K562 (cell line): ENCODE results near the gene RNF114. TPM values are rescaled to one million over a fixed set of nuclear protein-coding genes. Genes with fewer than 3 reads are reported as not detected.

Source experiments
- ATAC-seq: fragments of 200-7000 bp; cut with Tn5 transposase; 3 replicates; pipeline ENCODE4 v1.9.1; 2020; ENCODE audit warnings: moderate library complexity
- BruUV-seq: library from RNA; stranded (reverse); fragments of 400-500 nt; replicated peaks from 2 replicates; lab custom pipeline; 2021; lab: Mats Ljungman, UMichigan
- CTCF ChIA-PET: fragments of 300-600 bp; formaldehyde crosslinking; extraction: SDS; loops from one replicate; lab custom pipeline; 2021; ENCODE audit warnings: low intra/inter-chr PET ratio; lab: Yijun Ruan, JAX
- POLR2A ChIA-PET: fragments of 300-600, 350-650 bp; sonication (Branson Sonifier 250); formaldehyde crosslinking; extraction: SDS; loops from one replicate; lab custom pipeline; 2021; ENCODE audit warnings: antibody characterized with exemption, inconsistent platforms; lab: Yijun Ruan, JAX
- DNase-seq, 4 experiments: peaks; one replicate each; pipeline versions ENCODE4 v3.0.0 to v3.0.0-alpha.2; 2011 to 2018; ENCODE audit warnings: low spot score in 3 of 4, mixed read lengths in 3 of 4; ENCODE audit errors: extremely low read depth in 1 of 4
- FAIRE-seq: peaks from 2 replicates; lab custom pipeline; 2011; peaks lifted over from hg19 to GRCh38; lab: Jason Lieb, UNC
- H2AFZ ChIP-seq: 2 replicates; pipeline ENCODE4 v1.6.0; 2011; ENCODE audit warnings: low read depth, low read length, control low read depth, inconsistent platforms
- H3K27ac ChIP-seq: fragments of 200-600 bp; 3 replicates; pipeline ENCODE4 v1.8.0; 2011; ENCODE audit warnings: low read depth, mild to moderate bottlenecking, control low read depth, inconsistent platforms, low read length, moderate library complexity, mixed read lengths; ENCODE audit errors: extremely low read depth
- H3K27me3 ChIP-seq, 2 experiments: fragments of 300-600 bp in 1 of 2; 2 replicates in 1 of 2; 3 replicates in 1 of 2; pipeline versions ENCODE4 v1.6.0 to v1.8.0; 2011; ENCODE audit warnings: inconsistent platforms in 2 of 2, low read length in 2 of 2, mild to moderate bottlenecking in 1 of 2, mixed read lengths in 1 of 2, moderate library complexity in 1 of 2; ENCODE audit not compliant: control insufficient read depth in 2 of 2, insufficient read depth in 2 of 2
- H3K36me3 ChIP-seq: fragments of 300-600 bp; 3 replicates; pipeline ENCODE4 v1.8.0; 2011; ENCODE audit warnings: mild to moderate bottlenecking, low read length, inconsistent platforms; ENCODE audit not compliant: control insufficient read depth, insufficient read depth
- H3K4me1 ChIP-seq, 2 experiments: fragments of 200-600 bp in 1 of 2; replicated peaks in 1 of 2; 2 replicates in 1 of 2; 3 replicates in 1 of 2; pipeline versions ENCODE4 v1.5.1 to v1.8.0; 2011; ENCODE audit warnings: inconsistent platforms in 2 of 2, low read length in 2 of 2, mild to moderate bottlenecking in 1 of 2, mixed read lengths in 1 of 2, moderate library complexity in 1 of 2; ENCODE audit not compliant: control insufficient read depth in 2 of 2, insufficient read depth in 2 of 2
- H3K4me2 ChIP-seq: 2 replicates; pipeline ENCODE4 v1.6.1; 2011; ENCODE audit warnings: low read length, control low read depth, inconsistent platforms, mixed read lengths; ENCODE audit not compliant: insufficient read depth
- H3K4me3 ChIP-seq: fragments of 200-600 bp; sonication (generic), shearing (Covaris generic); 2 replicates; pipeline ENCODE4 v1.5.1; 2016; ENCODE audit warnings: control low read depth, inconsistent platforms
- H3K79me2 ChIP-seq: fragments of 200-600 bp; 3 replicates; pipeline ENCODE4 v1.8.0; 2011; ENCODE audit warnings: low read length, inconsistent platforms; ENCODE audit not compliant: control insufficient read depth, insufficient read depth
- H3K9ac ChIP-seq, 2 experiments: 2 replicates each; pipeline versions ENCODE4 v1.6.0 to v1.6.1; 2011; ENCODE audit warnings: low read depth in 2 of 2, low read length in 2 of 2, control low read depth in 1 of 2, inconsistent platforms in 1 of 2, mild to moderate bottlenecking in 1 of 2, mixed read lengths in 1 of 2; ENCODE audit not compliant: insufficient read depth in 1 of 2
- H3K9me1 ChIP-seq: one replicate; pipeline ENCODE4 v1.6.0; 2011; ENCODE audit warnings: inconsistent platforms, mild to moderate bottlenecking, low read length, moderate library complexity; ENCODE audit not compliant: control insufficient read depth, insufficient read depth
- H3K9me3 ChIP-seq: replicated peaks from 2 replicates; pipeline ENCODE4 v1.5.1; 2011; ENCODE audit warnings: low read depth, low read length, inconsistent platforms; ENCODE audit not compliant: control insufficient read depth, insufficient read depth
- H4K20me1 ChIP-seq: replicated peaks from 2 replicates; pipeline ENCODE4 v1.6.1; 2011; ENCODE audit warnings: low read length, inconsistent platforms, mixed read lengths; ENCODE audit not compliant: control insufficient read depth, insufficient read depth
- FOXJ3 ChIP-seq: sonication (generic); formaldehyde crosslinking; IDR thresholded peaks from 2 replicates; pipeline ENCODE4 v1.4.0; 2020; ENCODE audit warnings: mild to moderate bottlenecking, missing genetic modification reagents
- HBP1 ChIP-seq: fragments of 450-650 bp; formaldehyde crosslinking; IDR thresholded peaks from 2 replicates; pipeline ENCODE4 v1.4.0; 2022; ENCODE audit warnings: missing genetic modification characterization
- HMGN3 ChIP-seq: IDR thresholded peaks from 2 replicates; pipeline ENCODE4 v1.6.1; 2011; ENCODE audit warnings: borderline replicate concordance, low read depth, mild to moderate bottlenecking, mixed read lengths, low read length; ENCODE audit not compliant: insufficient read length; ENCODE audit errors: extremely low read depth
- IFI16 ChIP-seq: fragments of 250-450 bp; sonication (Bioruptor Pico); IDR thresholded peaks from 2 replicates; pipeline ENCODE4 v2.1.2; 2022; ENCODE audit warnings: mild to moderate bottlenecking, inconsistent platforms
- NONO ChIP-seq, 2 experiments: fragments of 200-400 bp in 1 of 2; fragments of 450-650 bp in 1 of 2; formaldehyde crosslinking in 1 of 2; IDR thresholded peaks; 2 replicates each; pipeline ENCODE4 v1.6.1; 2017; ENCODE audit warnings: low read depth in 2 of 2, mild to moderate bottlenecking in 2 of 2, moderate library complexity in 2 of 2, low read length in 1 of 2
- OTX1 ChIP-seq: fragments of 450-650 bp; formaldehyde crosslinking; IDR thresholded peaks from 2 replicates; pipeline ENCODE4 v1.4.0; 2022; ENCODE audit warnings: mild to moderate bottlenecking
- PTBP1 ChIP-seq: fragments of 200-400 bp; formaldehyde crosslinking; IDR thresholded peaks from 2 replicates; pipeline ENCODE4 v1.6.1; 2017; ENCODE audit warnings: low read depth, low read length
- SNIP1 ChIP-seq: fragments of 450-650 bp; IDR thresholded peaks from 2 replicates; pipeline ENCODE4 v1.7.1; 2017; ENCODE audit warnings: low read depth, mild to moderate bottlenecking
- TCF7L2 ChIP-seq: fragments of 150-350 bp; IDR thresholded peaks from 2 replicates; pipeline ENCODE4 v1.6.1; 2016; ENCODE audit warnings: low read depth, mild to moderate bottlenecking, low read length, moderate library complexity
- ZNF551 ChIP-seq: fragments of 250-450 bp; sonication (Bioruptor Pico); IDR thresholded peaks from 2 replicates; pipeline ENCODE4 v1.5.0; 2021; ENCODE audit warnings: mild to moderate bottlenecking, moderate library complexity
- ZNF77 ChIP-seq: fragments of 250-450 bp; sonication (Bioruptor Pico); IDR thresholded peaks from 2 replicates; pipeline ENCODE4 v1.5.0; 2020
- whole genome bisulfite sequencing: fragments of 100-300 bp; shearing (Covaris generic); methylation state at CpG from one replicate; pipeline ENCODE4 v1.1.6; 2016; ENCODE audit warnings: low coverage, mixed read lengths; ENCODE audit not compliant: insufficient coverage; ENCODE audit errors: missing lambda C conversion rate; 5-methylcytosine and 5-hydroxymethylcytosine counted together
- in situ Hi-C: fragments of 300-500 bp; cut with MboI; formaldehyde crosslinking; loops from 4 replicates; pipeline ENCODE4 v1.15.0; 2018; ENCODE audit warnings: inconsistent platforms, mixed read lengths
- intact Hi-C: fragments of 100-400 bp; cut with micrococcal nuclease; formaldehyde crosslinking; loops from 2 replicates; pipeline ENCODE4 v1.14.2; 2022
- polyA plus RNA-seq, 8 experiments: library from polyadenylated mRNA; depleted of rRNA in 4 of 8; stranded (reverse) in 5 of 8; unstranded in 3 of 8; fragments of >200 nt; fragmentation: Nextera tagmentation in 2 of 8; fragmentation: Illumina TruSeq in 1 of 8; extraction: Ambion mirVana in 2 of 8; extraction: Trizol in 1 of 8; gene quantifications; 2 replicates each; pipeline versions ENCODE4 v1.2.1 to v1.2.3, GENCODE V29; 2011 to 2014; ENCODE audit warnings: inconsistent platforms in 1 of 8, missing spikeins in 1 of 8
- total RNA-seq, 7 experiments: library from RNA; depleted of rRNA in 6 of 7; stranded (reverse); fragments of >200 nt in 6 of 7; fragmentation: Illumina TruSeq in 2 of 7; extraction: Trizol in 2 of 7; gene quantifications; 2 replicates each; pipeline versions ENCODE4 v1.2.1 to v1.2.3, GENCODE V29; 2011 to 2021; ENCODE audit warnings: low replicate concordance in 1 of 7
- TF ChIP-seq, protein P1 (sequence below), 2 experiments: fragments of 450-650 bp in 1 of 2; sonication (generic) in 1 of 2; formaldehyde crosslinking; conservative IDR thresholded peaks; 2 replicates each; pipeline versions ENCODE4 v1.4.0 to v1.8.1; 2020 to 2022; ENCODE audit warnings: mild to moderate bottlenecking in 1 of 2, missing genetic modification reagents in 1 of 2

The RNF114 gene
- total and polyA plus RNA-seq, 9 of the 15 experiments (the other 6 are each of a cell fraction or from before 2014, with no cell fraction given): 38.6 to 111 (median 62.6) TPM

- H3K36me3 ChIP-seq: peaks cover 93% of the 10 kb centered on the region
- BruUV-seq: no TSS peak
- H3K27ac ChIP-seq: no peak overlapping the region
- ChIA-PET POLR2A (interaction anchor here (1.6 kb wide), 1 partner anchor 11 kb away, joined by 4 read pairs; no protein-coding TSS in a partner anchor), CTCF (no interaction called here)
- intact Hi-C loops: no loop called here
- DNase-seq (no peak), FAIRE-seq (no peak), ATAC-seq (no peak)
- no peaks in the 10 kb centered on the region for H3K9me3 ChIP-seq
- H3K79me2 ChIP-seq: peaks cover 12% of the 10 kb centered on the region; the same call in 2 of the 3 replicates
- in situ Hi-C loops: no loop called here
- H2AFZ ChIP-seq: no peak overlapping the region
- no peak overlapping the region for H3K4me3 ChIP-seq
- TF ChIP-seq FOXJ3 (CRISPR knock-in tag): no peak
- TF ChIP-seq ZNF77 (CRISPR knock-in tag): no peak
- no peak for TF ChIP-seq HMGN3
- no peak for TF ChIP-seq PTBP1
- TF ChIP-seq SNIP1: no peak
- TF ChIP-seq IFI16: no peak
- TF ChIP-seq NONO (IDR thresholded peaks at IDR 0.05; ENCODE audit: low read depth in 2 of 2, low read length in 1 of 2): no peak
- TF ChIP-seq OTX1 (CRISPR knock-in tag): no peak
- TF ChIP-seq, protein P1, sequence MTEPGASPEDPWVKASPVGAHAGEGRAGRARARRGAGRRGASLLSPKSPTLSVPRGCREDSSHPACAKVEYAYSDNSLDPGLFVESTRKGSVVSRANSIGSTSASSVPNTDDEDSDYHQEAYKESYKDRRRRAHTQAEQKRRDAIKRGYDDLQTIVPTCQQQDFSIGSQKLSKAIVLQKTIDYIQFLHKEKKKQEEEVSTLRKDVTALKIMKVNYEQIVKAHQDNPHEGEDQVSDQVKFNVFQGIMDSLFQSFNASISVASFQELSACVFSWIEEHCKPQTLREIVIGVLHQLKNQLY (CRISPR knock-in tag; conservative IDR thresholded peaks at IDR 0.05): no peak
- TF ChIP-seq TCF7L2: no peak
- TF ChIP-seq HBP1 (CRISPR knock-in tag): no peak
- TF ChIP-seq ZNF551: no peak
- 0 out of 4 replicates have a peak overlapping the region, but pooled peaks of 1 of the 2 experiments have one; percentile 13 for H3K9ac ChIP-seq
- no peaks in the 10 kb centered on the region for H3K4me1 ChIP-seq
- H3K27me3 ChIP-seq: no peaks in the 10 kb centered on the region
- no peaks in the 10 kb centered on the region; the same call in 1 of the 2 replicates for H4K20me1 ChIP-seq
- H3K9me1 ChIP-seq: no peaks in the 10 kb centered on the region
- H3K4me2 ChIP-seq: no peak overlapping the region
- WGBS: 90% methylated on average over 10 of the region's 11 CpGs
Measured at GRCh38 chr20:49948809-49949507, 12.8 kb downstream of the RNF114 start.
